Umbilical cord (tissue), 2 donors: ENCODE measurements around the gene ZNF81. TPM values are rescaled to one million over a fixed set of nuclear protein-coding genes. Genes with fewer than 3 reads are reported as not detected.
"Not testable (repeated sequence)": the region's sequence is repeated elsewhere in the genome, so short reads cannot be mapped to it uniquely, and the experiment has no call there.

Experiments used
- DNase-seq: peaks from one replicate; pipeline ENCODE4 v3.0.0-alpha.2; 2015; ENCODE audit warnings: low spot score
- total RNA-seq: library from RNA; depleted of rRNA; stranded (reverse); fragments of >200 nt; gene quantifications from one replicate; pipeline ENCODE4 v1.2.3, GENCODE V29; 2014; ENCODE audit warnings: low replicate concordance; ENCODE audit not compliant: insufficient read depth

Gene ZNF81
- total RNA-seq: 7.5 TPM

DNA sequence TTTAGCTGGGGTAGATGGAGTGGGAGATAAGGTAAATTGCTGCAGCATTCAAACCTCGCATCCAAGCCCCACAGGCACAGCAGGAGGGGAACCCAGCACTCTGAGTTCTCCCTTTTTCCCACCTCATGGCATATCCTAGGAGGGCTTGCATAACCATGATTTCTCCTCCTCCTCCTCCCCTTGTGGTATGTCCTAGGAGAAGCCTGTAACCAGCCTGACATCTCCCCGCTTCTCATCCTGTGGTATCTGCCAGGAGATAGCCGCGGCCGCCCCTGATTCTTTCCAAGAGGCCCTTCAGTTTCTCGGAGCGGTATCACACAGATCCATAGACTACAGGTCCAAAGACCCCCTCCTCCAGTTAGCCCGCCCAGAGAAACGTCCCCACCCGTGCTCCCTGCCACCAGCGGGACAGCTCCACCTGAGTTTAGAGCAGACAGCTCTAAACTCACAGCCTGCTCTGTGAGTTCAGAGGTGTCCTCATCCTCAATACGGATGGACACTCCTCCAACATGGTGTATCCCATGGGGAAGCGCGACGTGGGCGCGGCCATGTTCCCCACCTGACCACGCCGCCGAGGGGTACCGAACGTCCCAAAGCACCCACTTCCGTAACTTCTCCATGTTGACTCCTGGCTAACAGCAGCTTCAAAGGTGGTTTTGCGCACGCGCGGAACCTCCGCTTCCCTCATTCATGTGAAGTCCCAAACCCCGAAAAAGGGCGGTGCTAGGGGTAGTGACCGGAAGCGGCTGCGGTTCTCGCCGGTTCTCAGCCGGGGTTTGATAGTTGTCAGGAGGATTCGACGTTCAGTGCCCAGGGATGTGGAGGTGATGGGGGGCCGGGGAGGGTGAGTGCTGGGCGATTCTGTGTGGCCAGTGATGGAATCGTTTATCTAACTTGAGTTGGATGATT, at the start of gene ZNF81:
TSS of gene ZNF81 (plus strand) at position 739 of the 909 bp plus-strand sequence. CDS start 9,366 bp downstream, outside the sequence.
- peak; percentile 98 for DNase-seq

DNA sequence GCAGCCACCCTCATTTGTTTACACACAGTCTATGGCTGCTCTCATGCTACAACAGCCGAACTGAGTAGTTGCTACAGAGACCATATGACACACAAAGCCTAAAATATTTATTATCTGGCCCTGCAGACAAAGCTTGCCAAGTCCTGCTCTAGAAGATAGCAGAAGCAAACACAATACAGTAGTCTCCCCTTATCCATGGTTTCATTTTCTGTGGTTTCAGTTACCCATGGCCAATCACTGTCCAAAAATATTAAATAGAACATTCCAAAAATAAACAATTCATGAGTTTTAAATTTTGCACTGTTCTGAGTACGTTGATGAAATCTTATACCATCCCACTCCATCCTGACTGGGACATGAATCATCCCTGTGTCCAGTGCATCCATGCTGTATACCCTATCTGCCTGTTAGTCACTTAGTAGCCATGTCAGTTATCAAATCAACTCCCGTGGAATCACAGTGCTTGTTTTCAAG, 40.2 kb upstream of the ZNF81 start:
- peak; percentile 3 for DNase-seq

DNA sequence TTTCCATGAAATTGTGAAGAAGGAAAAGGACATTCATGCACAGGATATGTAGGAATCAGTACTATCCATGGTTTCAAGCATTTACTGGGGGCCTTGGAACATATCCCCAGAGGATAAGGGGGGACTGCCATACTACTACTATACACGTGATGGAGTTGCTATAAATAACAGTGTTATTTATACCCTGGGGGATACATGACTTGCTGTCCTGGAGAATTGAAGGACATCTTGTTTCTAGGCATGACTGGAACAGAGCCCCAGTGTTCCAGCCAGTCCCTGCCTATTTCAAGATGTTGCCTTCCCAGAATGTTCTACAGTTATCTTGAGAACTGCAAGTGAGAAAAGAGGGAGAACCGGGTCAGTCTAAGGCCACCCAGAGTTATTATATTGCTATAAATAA, 39.6 kb upstream of the ZNF81 start:
- no peak for DNase-seq

DNA sequence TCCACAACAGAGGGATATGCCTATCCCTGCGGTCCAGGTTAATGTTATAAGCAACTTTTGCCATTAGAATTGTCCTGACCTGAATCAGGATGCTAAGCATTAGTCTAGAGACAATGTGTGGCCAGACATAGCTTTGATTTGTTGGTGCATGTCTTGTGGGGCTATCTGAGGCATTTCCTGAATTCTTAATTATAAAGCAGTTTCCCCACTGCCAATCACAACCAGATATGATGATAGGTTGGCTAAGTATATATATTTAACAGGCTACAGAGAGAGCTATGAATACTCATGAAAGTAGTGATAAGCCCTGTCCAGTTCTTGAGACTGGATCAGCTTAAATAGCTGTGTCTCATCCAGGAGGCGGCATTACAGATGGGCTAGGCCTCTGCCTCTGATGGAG, 37.8 kb upstream of the ZNF81 start:
- DNase-seq: peak; percentile 3

DNA sequence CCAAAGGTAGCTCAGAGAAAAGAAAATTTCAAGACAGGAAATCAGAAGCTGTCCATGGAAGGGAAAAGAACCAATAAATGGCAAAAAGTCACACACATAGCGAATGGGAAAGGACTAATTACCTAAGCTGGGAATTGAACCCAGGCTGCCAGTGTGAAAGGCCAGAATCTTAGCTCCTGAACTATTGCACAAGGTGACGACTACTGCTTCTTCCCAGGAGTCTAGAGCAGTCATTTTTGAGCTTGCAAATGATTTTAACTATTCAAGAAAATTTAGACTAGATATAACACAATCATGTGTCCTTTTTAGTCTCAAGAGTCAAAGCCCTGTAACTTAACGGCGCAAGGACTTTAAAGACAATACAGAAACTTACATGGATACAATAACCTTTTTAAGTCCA, 34.1 kb upstream of the ZNF81 start:
- DNase-seq: no peak

DNA sequence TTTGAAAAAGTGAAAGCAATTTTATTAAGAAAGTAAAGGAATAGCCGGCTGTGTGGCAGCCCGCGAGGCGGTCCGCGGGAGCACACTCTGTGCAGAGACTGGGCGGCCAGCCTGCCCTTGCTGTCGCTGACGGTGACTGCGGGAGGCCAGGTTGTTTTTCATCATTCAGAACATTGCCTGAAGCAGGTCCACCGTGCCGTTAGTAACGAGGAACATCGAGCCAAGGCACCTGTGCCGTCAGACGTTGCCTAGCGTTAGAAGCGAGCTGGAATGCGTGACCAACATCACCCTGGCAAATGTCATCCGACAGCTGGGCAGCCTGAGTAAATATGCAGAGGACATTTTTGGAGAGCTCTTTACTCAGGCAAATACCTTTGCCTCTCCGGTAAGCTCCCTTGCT, 33.6 kb upstream of the ZNF81 start:
- not testable (repeated sequence) for DNase-seq

DNA sequence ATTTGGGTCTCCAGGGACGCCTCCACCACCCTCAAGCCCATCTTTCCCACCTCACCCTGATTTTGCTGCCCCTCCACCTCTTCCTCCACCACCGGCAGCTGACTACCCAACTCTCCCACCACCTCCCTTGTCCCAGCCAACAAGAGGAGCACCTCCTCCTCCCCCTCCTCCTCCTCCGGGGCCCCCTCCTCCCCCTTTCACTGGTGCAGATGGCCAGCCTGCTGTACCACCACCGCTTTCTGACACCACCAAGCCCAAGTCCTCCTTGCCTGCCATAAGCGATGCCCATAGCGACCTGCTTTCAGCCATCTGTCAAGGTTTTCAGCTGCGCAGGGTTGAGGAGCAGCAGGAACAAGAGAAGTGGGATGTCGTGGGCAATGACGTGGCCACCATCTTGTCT, 32.4 kb upstream of the ZNF81 start:
- no peak for DNase-seq

DNA sequence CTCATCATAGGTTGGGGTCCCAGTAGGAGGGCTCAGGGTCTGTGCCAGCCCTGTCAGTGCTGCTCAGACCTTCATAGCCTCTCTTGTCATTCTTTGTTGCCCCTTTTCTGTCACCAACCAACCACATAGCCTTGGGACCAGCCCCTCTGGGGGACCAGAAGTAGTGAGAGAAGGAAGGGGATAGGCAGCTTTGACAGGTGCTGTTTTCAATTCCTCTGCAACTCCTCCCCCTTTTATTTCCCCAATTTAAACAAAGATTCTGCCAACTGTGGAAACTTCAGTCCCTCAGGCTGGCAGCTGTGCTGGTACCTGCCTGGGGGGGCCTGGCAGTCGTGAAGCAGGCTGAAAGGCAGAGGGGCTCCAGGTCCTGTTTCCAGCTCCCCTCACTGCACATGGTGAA, 30.9 kb upstream of the ZNF81 start:
- not testable (repeated sequence) for DNase-seq

DNA sequence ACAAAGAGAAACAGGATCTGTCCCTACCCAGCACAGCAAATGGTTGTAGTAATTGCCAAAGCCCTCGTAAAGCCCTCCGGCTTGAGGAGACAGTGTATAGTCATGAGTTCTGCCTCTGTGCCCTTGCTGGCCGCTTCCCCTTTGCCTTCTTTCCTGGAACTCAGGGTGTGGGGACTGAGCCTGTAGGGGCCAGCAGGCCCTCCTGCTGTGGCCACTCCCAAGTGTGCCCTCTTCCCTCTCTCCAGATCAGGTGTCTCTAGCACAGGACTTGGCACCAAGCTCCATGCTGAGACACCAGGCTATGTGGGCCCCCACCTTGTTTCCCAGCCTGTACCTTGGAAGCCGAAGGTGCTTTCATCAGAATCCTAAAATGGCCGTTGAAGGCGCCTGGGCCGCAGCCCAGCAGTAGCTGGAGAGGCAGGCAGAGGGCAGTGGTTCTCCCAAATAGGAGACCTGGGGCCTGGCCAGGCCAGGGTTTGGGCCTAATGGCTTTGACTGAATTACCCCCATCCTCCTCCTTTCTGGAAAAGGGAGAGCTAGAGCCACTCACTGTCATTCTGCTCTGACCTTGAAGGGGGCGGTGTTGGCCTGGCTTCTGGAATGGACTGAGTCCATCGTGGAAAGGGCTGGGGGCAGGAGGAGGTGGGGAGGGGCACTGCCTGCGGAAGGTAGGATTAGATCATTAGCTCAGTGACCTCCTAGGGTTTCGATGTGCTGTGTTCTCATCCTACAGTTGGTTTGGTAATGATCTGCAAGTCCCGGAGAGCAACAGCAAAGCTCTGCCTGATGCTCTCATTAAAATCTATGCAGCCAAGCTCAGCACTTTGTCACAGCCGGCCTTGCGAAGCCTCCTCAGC, 30.1 kb upstream of the ZNF81 start:
- DNase-seq: not testable (repeated sequence)

DNA sequence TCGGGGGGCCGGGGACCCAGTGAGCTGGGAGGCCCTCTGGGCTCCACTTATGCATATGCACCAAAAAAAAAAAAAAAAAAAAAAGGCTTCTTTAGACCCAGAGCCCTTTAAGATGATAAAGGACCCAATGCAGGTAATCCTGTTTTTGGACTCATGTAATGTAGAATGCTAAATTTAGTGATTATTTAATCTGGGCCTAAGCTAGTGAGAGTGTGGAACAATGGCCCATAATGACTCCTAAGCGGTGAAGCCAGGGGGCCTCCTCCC, 29.5 kb upstream of the ZNF81 start:
- DNase-seq: not testable (repeated sequence)

DNA sequence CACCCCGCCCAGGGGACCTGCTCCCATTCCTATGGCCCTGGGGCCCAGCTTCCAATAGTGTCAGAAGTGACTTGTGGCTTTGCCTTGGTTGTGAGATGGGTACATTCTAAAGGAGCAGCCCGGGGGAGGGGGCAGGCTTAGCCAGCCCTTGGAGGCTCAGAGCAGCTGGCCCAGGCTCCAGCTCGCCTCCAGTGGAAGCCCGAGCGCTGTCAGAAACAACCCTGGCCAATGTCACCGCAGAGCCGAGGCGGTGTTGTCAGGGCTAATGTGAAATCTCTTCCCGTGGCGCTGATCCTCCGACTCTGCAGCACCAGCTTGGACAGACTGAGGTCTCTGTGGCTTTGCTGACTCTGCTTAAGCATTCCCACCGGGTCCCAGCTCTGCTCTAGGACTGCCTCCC, 29.2 kb upstream of the ZNF81 start:
- DNase-seq: no peak

DNA sequence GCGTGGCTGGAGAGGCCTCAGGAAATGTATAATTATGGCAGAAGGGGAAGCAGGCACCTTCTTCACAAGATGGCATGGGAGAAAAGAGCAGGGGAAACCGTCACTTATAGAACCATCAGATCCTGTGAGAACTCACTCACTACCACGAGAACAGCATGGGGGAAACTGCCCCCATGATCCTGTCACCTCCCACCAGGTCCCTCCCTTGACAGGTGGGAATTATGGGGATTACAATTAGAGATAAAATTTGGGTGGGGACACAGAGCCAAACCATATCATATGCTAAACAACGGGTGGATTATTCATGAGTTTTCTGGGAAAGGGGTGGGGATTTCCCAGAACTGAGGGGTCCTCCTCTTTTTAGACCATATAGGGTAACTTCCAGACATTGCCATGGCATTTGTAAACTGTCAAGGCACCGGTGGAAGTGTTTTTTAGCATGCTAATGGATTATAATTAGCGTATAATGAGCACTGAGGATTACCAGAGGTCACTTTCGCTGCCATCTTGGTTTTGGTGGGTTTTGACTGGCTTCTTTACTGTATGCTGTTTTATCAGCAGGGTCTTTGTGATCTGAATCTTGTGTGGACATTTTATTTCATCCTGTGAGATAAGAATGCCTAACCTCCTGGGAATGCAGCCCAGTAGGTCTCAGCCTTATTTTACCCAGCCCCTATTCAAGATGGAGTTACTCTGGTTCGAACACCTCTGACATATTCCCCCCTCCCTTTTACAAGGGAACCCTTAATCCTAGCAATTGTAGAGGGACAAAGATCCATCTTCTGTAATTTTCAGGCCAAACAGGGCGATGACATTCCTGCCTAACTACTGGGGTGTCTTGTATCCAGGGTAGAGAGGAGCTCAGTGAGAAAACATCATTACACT, 27.6 kb upstream of the ZNF81 start:
- no peak for DNase-seq

DNA sequence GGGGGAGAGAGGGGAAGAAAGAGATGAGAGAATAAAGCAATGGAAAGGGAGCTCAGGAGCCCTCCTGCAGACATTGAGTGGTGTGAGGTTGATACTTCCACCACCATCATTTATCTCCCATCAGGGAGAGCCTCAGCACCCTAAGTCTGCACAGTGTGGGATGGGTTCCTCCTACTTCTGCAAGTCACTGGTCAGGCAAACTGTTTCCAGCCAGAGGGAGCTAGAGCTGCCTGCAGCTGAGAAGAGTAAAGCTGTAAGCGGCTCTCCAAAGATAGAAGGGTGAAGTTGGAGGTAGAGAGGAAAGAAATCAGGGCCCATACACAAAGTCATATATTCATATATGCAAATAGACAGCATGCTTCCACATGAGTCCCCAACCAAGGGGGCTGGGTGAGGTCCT, 21.9 kb upstream of the ZNF81 start:
- no peak for DNase-seq

DNA sequence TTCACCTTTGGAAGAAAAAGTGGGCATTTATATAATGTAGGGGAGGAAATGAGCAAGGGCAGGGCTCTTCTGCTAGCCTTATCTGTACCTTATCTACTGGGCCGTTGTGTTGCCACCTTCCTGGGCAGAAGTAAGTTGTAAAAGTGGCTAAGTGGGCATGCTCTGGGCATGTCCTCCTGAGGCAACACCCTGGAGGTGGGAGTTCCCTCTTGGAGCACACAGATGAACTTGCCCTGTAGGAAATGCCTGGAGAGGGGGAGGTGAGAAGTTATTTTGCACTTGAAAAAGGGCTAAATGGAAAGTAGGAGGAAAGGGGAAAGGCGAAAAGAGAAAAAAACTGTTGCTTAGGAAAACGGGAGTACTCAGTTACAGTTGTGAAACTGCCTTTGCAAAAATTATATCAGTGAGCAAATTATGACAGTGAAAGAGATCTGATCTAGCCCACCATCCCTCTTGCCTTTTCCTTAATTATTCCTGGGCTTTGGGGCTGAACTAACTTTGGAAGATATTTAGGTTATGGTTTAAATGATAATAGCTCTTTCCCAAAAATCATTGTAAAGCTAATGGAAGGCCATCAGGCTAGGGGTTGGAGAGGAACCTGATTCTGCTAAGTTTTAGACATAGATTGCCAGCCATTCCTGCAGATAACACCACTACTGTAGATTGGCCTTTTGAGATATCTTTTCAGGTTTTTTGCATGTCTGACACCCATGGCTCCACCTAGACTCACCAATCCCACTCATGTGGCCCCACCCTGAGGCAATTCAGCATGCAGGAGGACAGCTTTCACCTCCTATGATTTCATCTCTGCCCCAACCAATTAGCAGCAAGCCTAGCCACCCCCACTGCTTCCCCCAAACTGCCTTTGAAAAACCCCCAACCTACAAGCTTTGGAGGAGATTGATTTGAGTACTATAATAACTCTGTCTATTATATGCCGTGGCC, 20.5 kb upstream of the ZNF81 start:
- DNase-seq: no peak

DNA sequence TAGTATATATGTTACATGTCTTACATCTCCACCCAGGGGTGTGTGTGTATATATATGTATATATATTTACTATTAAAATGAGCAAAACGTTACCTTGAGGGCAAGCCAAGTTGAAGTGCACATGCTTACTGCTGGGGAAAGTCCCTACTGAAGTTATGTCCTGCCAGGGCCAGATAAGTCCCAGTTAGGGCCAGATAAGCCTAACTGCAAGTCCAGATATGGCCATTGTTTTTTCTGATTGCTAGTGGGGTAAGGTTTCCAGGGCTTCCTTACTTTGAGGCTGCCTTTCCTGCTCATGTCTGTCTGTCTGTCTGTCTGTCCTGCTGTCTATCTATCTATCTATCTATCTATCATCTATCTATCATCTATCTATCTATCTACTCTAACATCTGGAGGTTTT, 19.3 kb upstream of the ZNF81 start:
- no peak for DNase-seq

DNA sequence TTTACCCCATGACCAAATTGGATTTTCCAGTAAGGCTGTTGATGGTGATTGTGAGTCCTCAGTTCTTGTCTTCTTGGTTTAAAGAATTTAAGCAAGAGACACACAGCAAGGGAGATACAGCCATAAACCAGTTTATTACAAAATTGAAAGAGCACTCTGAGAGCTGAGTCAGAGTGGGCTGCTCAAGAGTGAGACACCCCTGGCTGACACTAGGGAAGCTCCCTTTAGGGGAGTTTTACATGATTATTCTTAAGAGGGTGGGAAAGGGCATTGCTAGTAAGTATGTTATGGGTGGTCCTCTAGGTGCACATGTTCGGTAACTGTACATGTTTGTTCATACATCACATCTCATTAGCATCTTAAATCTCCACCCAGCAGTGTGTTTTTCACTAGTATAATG, 18.8 kb upstream of the ZNF81 start:
- DNase-seq: no peak

DNA sequence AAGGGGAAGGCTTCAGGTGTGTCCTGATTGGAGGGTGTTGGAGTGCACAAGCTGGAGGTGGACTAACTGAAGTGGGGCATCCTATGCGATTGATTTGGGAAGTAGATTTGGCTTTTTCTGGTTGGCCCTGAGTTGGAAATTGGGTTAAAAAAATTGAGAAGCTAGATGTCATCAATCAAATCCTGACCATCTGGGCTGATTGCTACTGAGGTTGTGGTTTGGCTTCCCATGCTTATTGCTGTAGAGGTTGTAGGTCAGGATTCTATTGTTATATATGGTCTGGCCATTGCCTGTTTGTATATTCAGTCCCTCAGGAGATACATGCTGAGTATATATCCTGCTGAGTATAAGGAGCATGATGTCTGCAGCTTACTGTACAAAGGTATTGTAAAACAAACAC, 7.7 kb upstream of the ZNF81 start:
- no peak for DNase-seq

DNA sequence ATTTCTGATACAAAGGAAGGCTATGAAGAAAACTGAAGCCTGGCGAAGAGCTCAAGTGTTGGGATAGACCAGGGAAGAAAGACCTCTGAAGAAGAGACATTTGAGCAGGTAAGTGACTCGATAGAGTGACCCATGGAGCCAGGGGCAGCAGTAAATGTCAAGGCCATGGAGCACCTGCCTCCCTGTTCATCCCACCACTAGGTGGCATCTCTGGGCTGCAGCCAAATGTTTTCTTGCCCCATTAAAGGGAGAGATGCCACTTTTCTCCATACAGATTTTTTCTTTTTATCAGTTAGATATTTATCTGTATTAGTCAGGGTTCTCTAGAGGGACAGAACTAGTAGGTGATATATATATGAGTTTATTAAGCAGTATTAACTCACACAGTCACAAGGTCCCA, 4.9 kb upstream of the ZNF81 start:
- no peak for DNase-seq

DNA sequence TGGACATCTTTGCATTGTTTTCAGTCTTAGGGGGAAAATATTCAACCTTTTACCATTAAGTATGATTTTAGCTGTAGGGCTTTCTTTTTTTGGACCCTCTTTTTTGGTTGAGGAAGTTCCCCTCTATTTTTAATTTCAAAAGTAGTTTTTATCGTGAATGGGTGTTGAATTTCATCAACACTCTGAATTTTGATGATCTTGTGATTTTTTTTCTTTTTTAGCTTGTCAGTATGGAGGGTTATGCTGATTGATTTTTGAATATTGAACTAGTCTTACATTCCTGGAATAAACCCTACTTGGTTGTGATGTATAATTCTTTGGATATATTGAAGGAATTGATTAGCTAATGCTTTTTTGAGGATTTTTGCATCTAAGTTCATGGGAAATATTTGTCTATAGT, 1.7 kb downstream of the ZNF81 start:
- no peak for DNase-seq

DNA sequence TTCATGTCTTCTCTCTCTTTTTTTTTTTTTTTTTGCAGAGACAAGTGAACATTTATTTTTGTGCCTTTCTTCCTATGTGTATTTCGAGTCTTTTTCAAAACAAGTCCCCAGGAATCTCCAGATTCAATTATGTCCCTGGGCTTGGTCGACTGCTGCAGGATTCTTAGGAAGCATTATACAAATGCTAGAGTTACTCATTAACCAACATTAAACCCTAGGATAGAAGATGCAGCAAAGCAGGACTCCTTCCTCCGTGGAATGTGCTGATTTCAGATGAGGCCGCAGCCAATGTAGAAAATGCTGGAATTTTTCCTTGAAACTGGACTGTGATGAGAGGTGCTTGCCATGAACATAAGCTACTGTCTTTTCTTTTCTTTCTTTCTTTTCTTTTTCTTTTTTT, 3.4 kb downstream of the ZNF81 start:
- DNase-seq: no peak

DNA sequence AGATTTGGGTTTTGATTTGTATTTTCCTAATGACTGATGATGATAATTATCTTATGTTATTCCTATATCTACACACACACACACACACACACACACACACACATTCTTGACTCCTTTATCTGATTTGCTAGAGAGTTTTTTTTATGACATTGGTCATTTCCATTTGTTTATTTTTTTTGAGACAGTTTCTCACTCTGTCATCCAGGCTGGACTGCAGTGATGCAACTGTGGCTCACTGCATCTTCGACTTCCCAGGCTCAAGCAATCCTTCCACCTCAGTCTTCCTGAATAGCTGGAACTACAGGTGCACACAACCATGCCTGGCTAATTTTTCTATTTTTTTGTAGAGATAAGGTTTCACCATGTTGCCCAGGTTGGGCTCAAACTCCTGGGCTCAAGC, 6.7 kb downstream of the ZNF81 start:
- DNase-seq: no peak
